GM19240 (cell line): ENCODE data around the gene FHOD3.
"Not testable (repeated sequence)": the region's sequence is repeated elsewhere in the genome, so short reads cannot be mapped to it uniquely, and the experiment has no call there.

ENCODE experiments used
- DNase-seq: peaks from one replicate; pipeline ENCODE4 v3.0.0; 2011; ENCODE audit warnings: low spot score; ENCODE audit not compliant: insufficient read length

Gene FHOD3

DNA sequence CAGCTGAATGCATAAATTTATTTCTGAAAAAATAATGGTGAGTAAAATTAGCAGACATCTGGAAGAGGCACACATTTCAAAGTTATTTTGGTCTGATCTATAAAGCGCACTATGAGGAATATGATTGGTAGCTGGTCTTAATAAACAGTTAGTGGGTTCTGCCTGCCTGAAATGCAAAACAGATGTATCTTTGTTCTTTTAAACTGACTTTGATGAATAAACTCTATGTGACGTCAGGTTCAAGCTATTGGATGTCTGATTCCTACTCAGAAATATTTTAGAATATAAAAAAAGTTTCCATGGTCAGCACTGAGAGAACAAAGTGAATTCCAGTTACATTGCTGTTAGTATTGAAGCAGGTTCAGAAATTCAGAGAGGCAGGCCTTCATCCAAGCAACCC is 394.9 kb downstream of the FHOD3 start:
- DNase-seq, result no peak

DNA sequence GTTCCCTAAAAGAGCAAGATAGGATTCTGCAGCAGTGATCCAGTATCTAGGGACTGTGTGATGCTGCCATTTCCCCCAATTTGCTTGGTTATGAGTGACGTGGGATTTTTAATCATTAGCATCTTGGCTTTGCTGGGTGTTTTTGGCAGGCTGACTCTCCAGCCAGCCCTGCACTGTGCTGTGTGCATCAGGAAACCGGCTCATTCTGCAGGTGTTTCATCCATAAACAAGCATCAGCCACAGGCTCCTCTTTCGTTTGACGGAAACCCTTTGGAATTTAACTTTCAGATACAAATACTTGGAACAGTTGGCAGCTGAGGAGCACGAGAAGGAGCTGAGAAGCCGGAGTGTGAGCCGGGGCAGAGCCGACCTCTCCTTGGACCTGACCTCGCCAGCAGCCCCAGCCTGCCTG is 395.4 kb downstream of the FHOD3 start:
- DNase-seq, result no peak

DNA sequence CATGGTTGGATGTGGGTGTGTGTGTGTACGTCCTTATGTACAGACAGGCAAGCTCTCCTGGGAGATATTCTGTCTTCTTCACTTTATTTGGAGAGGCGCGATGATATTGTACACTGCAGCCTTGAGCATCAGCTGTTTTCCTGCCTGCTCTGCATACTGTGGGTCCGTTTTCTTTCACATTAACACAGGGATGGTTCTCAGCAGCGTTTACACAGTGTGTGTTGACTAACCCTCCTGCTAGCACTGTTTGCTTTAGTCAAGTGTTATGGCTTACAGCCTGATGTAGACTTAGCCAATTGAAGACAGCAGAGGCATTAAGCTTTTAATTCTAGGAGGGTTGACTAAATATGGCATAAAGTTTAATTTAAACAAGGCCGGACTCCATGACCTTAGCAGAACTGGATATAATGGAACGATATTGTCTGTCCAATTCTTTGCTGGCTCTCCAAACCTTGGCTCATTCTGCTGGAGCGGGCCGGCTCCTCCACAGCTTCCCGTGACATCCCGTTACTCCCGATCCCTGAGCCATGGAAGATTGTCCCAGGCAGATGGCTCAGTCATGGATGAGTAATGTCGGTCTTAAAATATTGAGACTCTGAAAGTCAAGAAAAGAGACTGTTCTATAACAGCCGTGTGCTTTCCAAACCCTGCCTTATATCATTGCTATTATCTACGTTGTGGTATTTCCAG is 396.6 kb downstream of the FHOD3 start:
- no peak for DNase-seq

DNA sequence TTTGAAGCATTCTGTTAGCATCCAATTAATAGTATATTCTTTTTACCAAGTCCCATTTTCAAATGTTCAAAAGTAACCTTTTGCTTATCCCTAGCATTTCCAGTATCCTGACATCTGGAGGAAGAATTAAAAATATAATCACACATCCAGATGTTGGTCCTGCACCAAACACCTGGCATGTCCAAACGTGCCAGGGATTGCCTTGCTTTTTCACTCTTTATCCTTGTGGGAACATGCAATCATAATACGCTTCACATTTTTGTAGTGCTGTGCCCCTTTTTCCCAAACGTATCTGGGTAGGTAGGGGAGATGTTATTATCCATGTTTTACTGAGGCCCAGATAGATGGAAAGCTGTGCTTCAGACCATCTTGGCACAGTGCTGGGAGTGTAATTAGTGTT is 398.3 kb downstream of the FHOD3 start:
- no peak for DNase-seq

DNA sequence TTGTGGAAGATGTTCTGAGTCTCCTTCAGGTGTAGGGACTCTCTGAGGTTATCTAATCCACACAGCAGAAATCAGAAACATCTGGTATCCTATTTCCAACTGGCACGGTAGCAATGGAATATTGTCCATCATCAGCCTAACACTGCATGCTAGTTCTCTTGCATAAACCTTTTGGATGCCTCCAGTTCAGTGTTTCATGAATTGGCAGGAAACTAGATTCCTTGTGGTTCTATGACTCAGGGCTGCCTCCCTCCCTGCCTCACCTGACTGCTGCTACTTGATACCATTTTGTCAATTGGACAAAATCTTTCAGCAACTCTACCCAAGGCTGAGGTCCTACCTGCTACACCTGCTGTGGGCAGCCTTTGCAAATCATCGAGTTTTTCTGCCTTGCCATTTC is 400.4 kb downstream of the FHOD3 start:
- no peak for DNase-seq

DNA sequence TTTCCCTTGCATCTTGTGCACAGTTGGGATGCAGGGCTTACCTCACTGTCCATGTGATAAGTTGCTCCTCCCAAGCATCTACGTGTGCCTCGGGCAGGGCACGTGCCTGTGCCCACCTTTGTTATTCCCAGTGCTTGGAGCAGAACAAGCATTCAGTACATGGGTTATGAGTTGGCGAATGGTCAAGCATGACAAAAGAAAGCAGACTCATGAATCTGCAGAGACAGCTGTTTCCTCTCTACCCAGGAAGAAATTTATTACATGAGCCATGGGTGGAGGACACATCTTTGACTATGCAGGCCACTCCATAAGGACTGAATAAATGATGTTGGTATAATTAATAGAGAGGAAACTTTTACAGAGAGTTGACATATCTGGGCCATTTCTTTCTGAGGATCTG is 403.4 kb downstream of the FHOD3 start:
- no peak for DNase-seq

DNA sequence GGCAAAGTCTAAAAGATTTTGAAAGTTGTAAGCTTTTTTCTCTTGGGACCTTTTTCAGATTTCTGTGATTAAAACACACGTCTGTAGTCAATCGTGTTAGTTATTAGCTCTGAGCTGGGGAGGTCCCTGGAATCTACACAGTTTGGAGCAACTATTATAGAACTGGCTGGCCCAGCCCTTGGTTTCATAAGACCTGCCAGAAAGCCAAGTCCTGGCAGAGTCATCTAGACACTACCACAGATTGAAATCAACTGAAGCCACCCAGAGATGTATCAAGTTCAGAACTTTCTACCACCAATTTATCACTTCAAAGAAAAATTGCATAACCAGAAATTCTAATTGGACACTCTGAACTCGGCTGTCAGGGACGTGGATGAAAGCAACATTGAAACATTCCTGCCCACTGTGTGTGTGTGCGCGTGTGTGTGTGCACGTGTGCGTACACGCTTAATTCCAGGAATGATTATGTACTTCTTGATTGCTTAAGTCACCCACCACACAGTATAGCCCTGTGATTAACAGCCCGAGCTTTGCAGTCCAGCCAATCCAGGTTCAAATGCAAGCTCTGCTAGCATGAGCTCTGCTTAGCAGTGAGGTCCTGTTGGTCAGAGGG is 405.0 kb downstream of the FHOD3 start:
- no peak for DNase-seq

DNA sequence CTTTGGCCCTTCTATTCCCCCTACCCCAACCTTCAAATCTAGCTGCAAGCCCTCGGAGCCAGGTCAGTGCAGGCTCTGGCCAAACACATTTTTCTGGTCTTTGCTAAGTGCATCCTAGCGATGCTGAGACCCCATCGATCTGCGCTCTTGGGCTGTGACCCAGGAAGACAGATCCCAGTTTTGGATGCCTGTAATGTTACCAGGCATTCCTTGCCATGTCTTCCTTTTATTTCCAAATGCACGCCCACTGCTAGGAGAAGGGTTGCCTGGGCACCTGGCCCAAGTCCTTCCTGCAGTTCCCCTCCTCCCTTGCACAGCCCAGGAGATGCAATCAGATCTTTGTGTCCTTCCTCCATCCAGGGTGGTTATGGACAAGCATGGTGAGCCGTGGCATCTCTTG is 406.6 kb downstream of the FHOD3 start:
- no peak for DNase-seq

DNA sequence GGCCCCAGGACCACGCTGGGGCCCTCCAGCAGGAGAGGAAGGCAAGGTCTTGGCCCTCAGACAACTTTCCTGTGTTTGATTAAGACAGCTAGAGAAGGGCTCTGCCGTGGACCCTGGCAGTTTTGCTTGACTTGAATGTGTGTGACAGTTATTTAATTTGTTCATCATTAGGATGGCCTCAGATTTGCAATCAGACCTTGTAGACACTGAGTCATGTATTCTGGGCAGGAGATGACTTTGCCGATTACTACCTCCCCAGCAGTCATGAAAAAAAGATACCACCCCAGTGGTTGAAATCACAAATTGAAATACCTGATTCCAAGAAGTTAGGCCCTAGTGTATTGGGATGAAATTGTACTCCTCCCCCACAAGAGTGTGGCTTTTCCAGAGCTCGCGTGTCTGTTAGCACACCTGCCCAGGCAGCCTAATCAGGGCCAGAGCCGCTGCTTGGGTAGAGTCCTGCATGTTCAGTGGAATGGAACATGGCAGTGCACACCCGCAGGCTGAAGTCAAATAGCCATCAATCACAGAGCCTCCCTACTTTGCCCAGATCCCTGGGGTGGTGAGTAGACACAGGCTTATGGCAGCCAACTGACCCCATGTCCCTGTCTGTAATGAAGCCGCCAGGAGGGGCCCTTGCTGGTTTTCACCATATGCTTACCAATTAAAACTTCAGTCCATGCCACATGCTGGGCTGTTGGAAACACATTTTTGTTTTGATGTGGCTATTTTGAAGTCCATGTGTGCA is 408.8 kb downstream of the FHOD3 start:
- no peak for DNase-seq

DNA sequence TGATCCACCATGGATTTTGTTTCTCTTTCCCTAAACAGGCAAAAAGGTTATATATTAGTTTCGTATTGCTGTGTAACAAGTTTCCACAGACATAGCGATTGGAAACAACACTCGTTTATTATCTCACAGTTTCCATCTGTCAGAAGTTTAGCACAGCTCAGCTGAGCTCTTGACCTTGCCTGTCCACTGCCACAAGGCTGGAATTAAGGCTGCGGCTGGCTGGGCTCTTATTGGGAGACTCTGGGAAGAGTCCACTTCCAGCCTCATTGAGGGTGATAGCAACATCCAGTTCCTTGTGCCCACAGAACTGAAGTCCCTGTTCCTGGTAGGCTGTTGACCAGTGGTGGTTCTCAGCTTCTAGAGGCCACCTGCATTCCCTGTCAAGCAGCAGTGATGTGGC is 410.9 kb downstream of the FHOD3 start:
- no peak for DNase-seq

DNA sequence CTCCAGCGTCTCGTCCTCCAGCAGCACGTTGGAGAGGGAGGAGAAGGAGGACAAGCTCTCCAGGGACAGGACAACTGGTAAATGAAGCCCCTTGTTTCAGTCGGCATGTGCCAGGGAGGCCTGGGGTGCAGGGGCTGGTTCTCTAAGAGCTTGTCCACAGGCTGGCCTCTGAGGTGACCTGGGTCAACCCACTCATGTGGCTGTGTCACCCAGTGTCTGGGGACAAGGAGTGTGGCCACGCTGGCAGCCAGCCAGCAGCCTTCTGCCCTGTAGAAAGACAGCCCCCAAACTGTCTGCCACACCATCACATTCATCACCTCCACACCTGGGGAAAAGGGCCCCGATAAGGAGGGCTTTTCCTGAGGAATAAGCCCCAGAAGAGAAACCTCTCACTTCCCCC is 411.8 kb downstream of the FHOD3 start:
- DNase-seq, result no peak

DNA sequence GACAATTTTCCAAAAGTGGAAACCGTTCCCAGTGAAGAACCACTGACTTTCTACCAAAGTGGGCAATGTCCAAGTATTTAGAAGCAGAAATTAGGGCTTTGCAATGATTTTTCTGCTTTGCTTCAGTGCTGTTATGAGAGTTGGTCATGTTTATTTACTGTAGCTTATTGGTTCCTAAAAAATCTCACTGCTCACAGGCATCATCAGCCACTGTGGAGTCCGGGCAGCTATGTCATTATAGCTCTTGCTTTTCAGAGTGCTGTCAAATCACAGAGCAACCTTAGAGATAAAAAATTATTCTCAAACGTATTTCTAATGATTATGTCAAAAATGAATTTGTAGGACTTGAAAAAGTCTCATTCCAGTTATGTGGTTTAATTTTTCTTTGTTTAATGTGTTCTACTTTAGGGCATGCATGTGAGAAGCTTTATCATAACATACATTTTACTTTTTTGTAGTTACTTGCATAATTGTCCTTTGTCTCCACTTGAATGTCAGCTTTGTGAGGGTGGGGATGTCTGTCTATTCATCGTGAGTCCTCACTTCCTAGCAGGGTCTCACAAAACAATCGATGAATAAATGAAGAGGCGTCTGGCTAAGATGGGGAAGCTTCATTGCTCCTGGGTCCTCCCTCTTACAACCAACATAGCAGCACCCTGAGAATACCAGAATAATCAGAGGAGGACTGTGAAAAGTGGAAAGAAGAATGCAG is 413.7 kb downstream of the FHOD3 start:
- DNase-seq, result no peak

DNA sequence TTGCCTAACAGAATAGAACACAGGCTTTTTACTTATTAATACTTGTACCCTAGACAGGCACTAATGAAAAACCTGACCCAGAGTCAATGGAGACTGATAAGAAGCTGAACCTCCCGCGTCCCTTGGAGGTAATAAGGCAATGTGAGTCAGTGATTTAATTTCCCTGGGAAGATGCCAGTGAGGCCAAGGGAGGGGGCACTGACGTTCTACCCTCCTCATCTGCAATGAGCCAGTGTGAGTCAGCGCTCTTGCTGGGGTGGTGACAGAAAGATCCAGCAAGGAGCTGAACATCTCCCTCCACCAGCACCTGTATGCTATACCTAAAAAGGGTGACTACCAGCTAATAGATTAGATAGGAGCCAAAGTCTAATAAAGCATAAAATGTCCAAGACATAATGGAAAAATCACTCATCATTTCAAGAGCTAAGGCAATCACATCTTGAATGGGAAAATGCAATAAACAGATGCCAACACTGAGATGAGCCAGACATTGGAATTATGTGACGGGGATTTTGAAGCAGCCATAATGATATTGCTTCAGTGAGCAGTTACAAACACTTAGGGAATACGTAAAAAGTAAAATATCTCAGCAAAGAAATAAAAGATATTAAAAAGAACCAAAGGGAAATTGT is 414.4 kb downstream of the FHOD3 start:
- no peak for DNase-seq

DNA sequence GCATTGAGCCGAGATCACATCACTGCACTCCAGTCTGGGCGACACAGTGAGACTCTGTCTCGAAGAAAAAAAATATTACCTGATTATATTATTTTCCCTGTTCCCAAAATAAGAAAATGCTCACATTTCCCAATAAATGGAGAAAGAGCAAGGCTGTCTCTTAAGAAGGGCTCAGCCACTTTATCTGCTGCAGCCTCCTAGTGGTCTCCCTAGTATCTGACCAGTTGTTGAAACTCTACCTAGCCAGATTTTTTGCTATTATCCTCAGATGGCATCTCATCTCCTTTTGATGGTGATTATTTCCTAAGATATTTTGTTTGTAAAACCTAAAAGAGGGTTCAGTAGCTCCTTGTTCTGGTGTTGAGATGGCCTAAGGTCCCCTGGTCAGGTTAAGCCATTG is 417.0 kb downstream of the FHOD3 start:
- no peak for DNase-seq

DNA sequence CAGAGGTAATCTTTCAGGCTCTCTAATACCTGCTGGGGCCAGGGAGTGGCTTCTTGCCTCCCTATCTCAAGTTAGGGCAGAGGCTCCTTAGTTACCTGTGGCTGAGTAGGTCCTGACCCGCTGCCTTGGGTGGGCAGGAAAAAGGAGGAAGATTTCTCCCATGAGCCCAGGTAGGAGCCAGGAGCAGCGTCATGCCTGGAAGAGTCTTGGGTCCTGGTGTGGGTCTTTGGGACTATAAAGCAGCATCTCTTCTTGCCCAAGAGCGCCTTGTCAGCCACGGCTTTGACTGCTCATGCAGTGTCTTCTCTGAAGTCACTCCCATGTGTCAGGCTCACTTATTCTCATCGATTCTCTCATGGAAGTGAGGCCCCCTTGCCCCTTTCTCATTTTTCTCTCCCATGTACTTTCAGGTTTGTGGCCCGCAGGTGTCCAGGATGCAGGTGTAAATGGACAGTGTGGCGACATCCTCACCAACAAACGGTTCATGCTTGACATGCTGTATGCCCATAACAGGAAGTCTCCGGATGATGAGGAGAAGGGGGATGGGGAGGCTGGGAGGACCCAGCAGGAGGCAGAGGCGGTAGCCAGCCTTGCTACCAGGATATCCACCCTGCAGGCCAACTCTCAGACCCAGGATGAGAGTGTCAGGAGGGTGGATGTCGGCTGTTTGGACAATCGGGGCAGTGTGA is 420.1 kb downstream of the FHOD3 start:
- no peak for DNase-seq

DNA sequence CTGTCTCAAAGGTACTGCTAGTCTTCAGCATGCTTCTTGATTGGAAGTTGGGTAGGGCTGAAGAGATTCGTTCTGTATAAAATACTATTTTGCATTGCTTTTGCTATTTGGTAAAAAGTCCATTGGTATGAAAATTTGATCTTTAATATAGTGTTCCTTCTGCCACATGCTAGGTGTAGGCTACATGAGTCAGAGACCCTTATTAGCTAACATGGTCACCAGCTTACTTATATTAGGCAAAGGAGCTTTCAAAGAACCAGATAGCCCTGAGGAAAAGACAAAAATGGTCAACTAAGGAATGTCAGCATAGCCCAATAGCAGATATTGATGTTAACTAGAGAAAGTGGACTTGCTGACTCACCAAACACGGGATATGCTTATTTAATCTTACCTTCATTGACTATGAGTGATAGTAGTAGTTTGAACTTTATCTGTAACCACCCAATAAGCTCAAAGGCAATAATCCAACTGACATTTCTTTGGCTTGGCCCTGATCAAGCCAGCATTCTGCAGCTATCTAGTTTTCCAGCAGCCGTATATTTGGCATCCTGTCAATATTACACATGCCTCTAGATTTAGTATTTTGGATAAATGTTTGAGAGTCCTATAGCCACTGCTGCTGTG is 421.3 kb downstream of the FHOD3 start:
- DNase-seq, result no peak

DNA sequence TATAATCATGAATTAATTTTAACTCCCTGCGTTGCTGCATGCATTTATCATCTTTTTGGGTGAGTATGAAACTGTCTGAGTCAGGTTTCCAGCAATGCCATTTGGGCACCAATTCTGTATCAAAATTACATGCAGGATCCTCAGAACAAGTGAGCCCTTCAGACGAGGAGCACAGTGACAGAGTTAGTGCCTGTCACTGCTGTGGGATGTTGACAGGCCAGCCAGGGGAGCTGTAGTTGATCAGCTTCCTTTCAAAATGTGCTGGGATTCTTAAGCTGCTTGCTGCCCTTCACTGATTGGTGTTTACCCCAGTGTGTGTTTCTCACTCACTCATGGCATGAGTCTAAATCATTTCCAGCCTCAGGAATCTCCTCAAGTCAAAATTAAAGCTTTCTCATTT is 422.1 kb downstream of the FHOD3 start:
- DNase-seq, result no peak

DNA sequence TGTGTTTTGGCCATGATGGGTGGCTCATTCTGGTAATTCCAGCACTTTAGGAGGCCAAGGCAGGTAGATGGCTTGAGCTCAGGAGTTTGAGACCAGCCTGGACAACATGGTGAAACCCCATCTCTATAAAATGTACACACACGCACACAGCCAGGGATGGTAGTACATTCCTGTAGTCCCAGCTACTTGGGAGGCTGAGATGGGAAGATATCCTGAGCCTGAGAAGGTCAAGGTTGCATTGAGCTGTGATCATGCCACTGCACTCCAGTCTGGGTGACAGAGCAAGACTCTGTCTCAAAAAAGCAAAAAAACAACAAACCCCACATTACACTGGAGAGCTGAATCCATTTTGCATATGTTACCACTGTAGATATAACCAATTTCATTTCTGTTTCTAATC is 423.8 kb downstream of the FHOD3 start:
- not testable (repeated sequence) for DNase-seq

DNA sequence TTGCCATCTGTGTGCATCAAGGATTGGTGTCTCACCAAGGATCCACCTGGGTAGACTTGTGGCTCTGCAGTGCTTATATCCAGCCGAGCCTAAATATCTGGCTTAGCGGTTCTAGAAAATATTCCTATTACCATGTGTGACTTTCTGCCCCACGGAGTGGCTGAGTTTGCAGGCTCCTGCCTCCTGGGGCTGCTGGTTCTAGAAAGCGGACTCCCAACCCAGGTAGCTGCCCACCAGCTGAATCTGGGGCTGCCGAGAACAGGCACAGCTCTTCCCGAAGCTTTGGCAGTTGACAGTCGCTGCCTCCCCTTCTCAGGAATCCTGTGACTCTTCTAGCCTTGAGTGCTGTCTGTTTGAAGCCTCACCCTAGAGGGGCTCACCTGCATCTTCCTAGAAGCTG is 426.7 kb downstream of the FHOD3 start:
- DNase-seq, result no peak

DNA sequence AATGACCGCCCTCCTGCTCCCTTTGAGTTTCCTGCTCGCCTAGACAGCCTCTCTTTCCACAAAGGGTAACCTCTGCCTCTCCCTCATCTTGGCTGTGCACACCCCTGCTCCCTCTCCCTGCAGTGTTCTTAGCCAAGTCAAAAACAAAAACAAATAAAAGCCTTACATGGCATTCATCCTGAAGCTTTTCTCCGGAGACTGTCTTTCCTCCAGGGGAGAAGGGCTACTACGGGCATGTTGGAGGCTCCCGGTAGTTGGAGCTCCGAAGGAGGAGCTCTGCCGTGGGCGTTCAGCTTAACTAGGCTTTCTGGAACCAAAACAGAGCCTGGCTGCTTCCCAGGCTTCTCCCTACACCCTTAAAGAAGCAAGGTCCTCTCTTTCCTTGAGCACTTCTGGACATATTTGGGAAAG is 427.1 kb downstream of the FHOD3 start:
- DNase-seq, result no peak

DNA sequence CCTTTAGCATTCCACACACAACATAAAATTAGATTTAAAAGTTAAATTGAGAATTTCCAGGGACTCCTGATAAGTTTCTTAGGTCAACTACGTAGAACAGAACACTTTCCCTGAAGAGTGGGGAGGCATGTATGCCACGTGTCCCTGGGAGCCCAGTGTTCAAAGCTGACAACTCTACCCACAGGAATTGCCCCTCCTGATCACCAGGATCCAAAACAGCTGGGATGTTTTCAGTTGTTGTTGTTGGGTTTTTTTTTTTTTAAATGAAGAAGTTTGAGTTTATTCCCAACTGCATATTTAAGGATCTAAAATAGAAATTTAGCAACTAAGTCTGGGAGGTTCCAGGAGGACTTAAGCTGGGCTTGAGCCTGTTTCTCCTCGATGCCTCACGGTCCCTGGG is 430.8 kb downstream of the FHOD3 start:
- DNase-seq, result no peak
